ENCODE results near the gene SFMBT2.

Gene SFMBT2

DNA sequence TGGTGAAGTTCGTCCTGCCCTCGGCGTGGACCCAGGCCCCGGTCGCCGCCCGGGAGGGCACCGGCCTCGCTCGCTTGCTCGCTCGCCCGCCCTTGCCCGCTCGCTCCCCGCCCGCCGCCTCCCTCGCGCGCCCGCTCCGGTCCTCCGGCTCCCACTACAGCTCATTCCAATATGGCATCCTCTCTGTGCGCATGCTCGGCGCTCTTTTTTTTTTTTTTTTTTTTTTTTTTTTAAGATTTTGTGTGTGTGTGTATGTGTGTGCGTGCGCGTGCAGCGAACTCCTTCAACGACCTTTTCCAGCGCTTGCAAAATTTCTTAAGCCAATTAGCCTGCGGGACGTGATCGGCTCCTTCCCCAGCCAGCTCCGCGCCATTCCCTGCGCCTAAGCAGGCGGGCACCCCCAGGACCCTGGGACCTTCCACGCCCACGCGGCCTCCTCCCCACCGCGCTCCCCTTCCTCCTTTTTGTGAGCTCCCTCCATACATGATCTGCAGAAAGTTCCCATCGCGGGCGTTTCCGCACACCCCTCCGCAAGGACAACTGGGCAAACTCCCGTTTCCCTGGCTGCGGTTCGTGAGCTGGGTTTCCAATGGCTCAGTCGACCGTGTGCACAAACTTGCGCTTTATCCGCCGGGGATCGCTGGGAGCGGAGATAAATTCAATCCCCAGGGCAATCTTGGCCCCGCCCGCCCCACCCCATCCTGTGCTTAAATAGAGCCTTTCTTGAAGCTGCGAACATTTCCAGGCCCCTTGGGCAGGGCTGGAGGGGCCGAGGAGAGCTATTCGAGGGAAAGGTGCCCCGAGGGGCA, at the start of gene SFMBT2:
Gene SFMBT2 (minus strand): TSS at position 173 of the 809 bp plus-strand sequence. CDS start 29,136 bp downstream, outside the sequence.
- DNase-seq (ENCODE audit: low read depth in 2 of 2) = no peak

DNA sequence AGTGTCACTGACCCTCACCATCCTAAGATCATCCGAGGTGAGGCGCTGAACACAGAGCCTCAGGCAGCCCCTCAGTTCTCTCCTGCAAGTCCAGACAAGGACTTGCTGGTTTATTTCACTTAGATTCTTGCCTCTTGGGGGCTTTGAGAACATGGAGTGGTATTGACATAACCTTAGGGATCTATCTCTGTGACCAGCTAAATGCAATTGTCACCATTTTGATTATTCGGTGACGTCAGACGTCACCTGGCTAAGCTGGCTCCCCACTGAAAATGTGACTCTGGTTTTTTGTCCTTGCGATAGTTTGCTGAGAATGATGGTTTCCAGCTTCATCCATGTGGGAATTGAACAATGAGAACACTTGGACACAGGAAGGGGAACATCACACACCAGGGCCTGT, 49.2 kb upstream of the SFMBT2 start:
- DNase-seq (ENCODE audit: low read depth in 2 of 2) = no peak

- DNase-seq (ENCODE audit: low read depth in 2 of 2) = no peak
Observed at GRCh38 chr10:7458556-7458955, 47.7 kb upstream of the SFMBT2 start.

DNA sequence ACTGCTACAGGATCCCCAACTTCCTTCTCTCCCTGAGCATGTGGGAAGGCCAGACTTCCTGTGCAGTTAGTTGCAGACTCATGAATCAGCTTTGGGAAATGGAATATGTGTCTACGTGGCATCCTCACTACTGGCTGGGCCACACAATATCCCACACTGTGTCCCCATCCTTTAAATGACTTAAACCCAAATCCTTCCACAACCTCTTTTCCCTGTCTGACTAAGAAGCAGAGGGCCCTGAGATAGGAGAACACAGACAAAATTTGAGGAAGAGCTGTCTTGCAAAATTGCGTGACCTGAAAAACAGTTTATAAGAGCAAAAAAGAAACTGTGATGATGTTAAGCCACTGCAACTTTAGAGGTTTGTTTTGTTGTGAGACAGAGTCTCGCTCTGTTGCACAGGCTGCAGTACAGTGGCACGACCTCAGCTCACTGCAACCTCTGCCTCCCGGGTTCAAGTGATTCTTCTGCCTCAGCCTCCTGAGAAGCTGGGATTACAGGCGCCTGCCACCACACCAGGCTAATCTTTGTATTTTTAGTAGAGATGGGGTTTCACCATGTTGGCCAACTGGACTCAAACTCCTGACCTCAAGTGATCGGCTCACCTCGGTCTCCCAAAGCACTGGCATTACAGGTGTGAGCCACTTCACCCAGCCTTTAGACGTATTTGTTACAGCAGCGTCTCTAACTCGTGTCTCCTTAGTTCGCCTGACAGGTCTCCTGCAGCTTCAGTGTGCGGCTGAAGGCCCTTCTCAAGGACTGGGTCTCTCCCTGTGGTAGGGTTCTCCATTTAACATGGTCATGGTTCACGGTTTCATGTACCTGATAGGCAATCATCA, 46.9 kb upstream of the SFMBT2 start:
- DNase-seq (ENCODE audit: low read depth in 2 of 2) = no peak

DNA sequence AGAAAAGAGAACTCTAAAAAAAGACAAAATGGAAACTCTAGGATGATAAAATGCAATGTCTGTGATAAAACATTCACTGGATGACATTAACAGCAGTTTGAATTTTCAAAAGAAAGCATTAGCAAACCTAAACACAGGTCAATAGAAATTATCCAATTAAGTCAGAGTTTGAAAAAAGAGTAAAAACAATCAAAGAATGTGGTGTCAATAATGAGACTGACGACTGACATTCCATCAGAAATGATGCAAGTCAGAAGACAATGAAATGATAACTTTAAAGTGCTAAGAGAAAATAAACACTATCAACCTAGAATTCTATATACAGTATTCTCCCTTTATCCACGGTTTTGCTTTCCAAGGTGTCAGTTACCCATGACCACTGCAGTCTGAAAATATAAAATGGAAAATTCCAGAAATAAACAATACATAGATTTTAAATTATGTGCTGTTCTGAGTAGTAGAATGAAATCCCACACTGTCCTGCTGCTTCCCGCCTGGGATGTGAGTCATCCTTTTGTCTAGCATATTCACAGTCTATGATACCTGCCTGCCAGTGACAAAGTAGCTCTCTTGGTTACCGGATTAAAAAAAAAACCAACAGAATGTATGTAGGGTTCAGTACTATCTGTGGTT, 38.3 kb upstream of the SFMBT2 start:
- DNase-seq (ENCODE audit: low read depth in 2 of 2) = no peak

GRCh38 chr10:7445474-7446185, 34.8 kb upstream of the SFMBT2 start:
- DNase-seq (ENCODE audit: low read depth in 2 of 2) = no peak

DNA sequence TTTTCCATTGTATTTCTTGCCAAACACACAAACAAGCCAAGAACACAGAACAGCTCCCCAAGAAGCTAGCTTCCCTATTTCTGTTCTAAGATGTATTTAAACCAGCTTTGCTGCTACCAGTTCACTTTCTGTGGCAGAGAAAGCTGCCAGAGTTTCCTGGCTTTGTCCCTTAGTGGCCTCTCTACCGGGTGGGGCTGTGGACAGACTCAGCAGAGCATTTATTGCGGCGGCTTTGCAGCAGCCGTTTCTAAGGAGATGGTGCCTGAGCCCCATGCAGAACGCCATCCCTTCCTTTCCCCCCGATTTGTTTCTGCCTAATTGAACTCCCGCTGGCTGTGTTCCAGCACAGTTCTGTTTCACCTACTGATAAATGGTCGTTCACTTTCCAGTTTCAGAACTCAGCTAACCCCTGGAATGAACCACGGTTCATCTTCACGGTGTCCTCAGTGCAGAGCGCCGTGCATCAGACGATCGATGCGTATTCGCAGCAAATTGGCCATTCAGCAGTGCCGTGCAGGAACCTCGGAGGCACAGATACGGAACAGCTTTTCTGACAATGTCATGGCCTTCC, 33.8 kb upstream of the SFMBT2 start:
- DNase-seq (ENCODE audit: low read depth in 2 of 2) = no peak

- DNase-seq (ENCODE audit: low read depth in 2 of 2) = no peak
Observed at GRCh38 chr10:7443036-7443435, 32.2 kb upstream of the SFMBT2 start.

DNA sequence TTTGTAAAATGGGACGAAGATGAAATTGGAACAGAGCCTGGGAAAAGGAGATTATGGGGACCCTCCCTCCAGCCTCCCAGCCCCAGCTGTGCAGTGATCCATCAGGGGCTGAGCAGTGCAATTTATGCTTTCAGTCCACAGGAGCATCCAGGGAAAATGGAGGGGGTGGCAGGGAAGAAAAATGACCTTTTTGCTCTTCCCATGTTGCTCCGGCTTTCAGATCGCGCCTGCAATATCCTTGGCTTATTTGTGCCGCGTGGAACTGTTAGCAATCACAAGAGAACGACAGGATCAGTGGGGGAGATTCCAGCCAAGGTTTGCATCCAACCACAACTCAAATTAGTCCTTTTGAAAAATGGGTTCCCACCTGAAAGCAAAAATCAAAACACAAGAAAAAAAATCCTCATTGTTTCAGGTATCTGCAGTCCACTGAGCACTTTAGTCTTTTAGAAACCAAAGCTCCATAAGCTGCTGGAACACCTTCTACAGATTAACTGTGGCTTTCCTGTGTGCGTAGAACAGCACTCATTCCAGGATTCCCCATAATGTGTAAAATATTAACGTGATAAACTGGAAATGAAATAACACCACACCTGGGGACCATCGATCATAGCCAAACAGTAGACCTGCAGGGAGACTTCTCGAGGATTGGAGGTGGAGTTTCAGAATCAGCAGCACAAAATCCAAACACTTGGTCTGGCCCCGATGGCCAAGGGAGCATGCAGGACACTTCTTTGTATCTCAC, 30.7 kb upstream of the SFMBT2 start:
- no peak for DNase-seq (ENCODE audit: low read depth in 2 of 2)

DNA sequence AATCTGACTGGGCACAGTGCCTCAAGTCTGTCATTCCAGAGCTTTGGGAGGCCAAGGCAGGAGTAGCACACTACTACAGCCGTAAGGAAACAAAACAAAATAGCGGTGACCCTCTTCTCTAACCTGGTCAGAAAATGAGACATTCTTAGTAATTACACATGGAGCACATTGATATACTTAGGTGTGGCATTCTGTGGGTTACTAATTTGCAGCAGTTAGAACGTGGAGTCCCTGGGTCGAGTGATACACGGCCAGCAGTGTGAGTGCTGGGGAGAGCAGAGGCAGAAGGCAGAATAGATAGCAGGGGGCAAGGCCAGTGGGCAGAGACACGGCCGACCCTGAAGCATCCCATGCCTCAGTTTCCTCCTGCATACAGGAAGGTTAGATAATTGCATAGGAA, 28.9 kb upstream of the SFMBT2 start:
- no peak for DNase-seq (ENCODE audit: low read depth in 2 of 2)

DNA sequence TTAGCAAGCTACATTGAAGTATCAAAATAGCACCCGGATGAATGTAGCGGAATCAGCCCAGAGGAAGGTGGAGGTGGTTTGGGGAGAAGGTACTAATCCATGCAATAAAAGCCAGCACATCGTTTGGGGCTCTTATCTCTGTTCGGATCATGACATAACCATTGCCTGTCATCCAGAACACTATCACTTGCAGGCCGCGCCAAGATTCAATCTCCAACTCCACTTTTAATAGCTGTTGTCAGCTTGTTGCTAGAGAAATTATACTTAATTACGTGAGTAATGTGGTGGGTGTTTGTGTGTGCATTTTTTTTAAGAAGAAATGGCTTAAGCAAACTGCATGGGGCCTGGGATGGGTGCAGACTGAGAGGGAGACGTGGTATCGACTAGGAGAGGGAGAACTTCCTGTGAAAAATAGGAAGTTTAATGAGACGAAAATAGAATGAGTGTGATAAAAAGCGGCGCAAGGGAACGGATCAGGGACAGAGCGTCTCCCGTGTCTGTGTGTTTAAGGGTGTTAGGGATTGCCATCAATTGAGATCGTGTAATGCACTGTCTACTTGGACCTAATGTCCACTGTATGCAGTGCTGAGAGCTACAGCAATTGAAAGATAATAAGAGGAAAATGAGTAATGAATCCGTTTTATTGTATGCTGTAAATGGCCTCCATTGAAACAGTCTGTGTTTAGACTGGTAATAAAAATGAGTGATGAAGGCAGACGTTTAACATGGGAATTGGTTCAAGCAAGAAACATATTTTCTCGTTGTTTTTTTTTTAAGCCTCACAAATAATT, 27.6 kb upstream of the SFMBT2 start:
- DNase-seq (ENCODE audit: low read depth in 2 of 2) = no peak

DNA sequence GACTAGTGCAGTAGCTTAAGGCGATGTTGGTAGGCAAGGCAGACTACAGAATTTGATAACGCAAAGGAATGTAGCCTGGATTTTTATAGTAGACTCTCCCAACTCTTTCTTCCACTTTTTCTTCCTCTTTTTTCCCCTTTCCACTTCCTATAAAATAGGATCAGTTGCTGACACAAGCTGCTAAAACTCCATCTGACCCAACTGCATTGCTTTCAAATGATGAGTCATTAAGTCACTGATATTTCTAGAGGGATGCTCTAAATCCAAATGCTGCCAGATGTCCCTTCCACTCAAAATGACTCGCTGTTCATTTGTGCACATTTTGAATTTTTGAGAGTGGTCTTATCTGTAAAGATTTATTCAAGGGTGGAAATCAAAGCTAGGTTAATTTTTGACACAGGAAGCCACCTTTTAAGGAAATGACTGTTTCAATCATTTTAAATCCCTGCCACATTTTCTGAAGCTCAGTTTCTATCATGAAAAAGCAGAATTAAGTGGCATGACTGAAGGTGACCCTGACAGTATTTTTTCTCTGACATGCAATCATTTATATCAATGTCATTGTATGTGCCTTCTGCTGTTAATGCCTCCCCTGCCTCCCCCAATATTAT, 25.8 kb upstream of the SFMBT2 start:
- no peak for DNase-seq (ENCODE audit: low read depth in 2 of 2)

DNA sequence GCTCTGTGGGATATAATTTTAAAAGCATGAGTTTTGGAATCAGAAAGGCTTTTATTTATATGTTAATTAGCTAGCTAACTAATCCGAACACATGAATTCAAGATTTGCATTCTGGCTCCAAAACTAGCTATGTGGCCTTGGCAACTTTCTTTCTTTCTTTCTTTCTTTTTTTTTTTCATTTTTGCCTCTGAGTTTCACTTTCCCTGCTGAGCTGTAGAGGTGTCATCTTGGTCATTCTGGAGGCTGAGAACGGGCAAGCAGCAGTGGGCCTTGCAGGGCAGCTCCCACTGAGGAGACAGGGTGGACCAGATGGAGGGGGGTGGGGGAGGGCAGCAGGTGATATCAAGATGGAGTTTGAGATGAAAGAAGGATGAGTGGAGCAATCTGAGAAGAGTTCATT, 24.8 kb upstream of the SFMBT2 start:
- DNase-seq (ENCODE audit: low read depth in 2 of 2) = no peak

GRCh38 chr10:7434378-7434777, 23.5 kb upstream of the SFMBT2 start:
- DNase-seq (ENCODE audit: low read depth in 2 of 2) = no peak

DNA sequence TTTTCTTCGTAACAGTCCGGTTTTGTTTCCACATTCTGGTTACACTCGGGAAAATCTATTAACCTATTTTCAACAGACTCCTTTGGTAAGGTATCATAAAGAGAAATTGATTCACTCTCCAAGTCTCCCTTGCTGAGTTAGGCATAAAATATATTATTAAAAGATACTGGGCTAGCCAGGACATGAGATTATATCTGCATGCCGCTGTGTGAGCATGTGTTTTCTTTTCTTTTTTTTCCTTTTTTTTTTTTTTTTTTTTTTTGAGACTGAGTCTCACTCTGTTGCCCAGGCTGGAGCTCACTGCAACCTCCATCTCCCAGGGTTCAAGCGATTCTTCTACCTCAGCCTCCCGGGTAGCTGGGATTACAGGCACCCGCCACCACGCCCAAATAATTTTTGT, 23.0 kb upstream of the SFMBT2 start:
- no peak for DNase-seq (ENCODE audit: low read depth in 2 of 2)

GRCh38 chr10:7432884-7433726, 22.3 kb upstream of the SFMBT2 start:
- DNase-seq (ENCODE audit: low read depth in 2 of 2) = no peak

DNA sequence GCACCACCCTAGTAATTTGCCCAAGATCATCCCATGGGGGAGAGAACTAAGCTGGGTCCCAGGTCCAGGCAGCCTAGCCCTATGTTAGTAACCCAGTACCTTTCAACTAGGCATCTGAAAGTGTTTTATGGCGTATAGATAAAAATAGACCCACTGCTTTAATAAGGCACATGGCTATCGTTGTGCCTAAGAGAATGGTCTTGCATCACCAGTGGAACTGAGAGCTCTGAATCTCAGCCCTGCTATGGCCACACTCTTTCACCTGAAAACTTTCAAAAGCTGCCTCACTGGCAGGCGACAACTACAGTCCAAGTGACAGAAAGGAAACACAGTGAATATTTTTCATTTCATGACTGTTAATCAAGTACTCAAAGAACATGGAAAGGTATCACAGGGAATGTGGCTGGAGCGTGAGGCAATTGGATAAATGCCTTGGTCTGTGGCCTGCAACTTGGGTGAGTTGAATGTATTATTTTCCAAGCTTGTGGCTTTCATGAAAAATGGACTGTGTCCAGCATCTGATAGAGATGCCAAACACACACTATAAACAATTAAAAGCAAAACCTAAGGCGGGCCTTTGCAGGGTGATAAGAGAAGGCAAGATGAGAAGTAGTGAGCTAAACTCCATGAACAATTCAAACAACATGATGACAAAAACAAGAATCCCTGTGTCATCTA, 18.0 kb upstream of the SFMBT2 start:
- DNase-seq (ENCODE audit: low read depth in 2 of 2) = no peak

GRCh38 chr10:7426349-7426748, 15.5 kb upstream of the SFMBT2 start:
- DNase-seq (ENCODE audit: low read depth in 2 of 2) = no peak

Measured in stimulated activated CD8-positive, alpha-beta memory T cell treated with anti-CD3 and anti-CD28 coated beads, Interleukin-2, amount 100 ng/mL, for 1 hour (primary cell).